ENCODE results near the gene CLCN6.

CLCN6 gene

DNA sequence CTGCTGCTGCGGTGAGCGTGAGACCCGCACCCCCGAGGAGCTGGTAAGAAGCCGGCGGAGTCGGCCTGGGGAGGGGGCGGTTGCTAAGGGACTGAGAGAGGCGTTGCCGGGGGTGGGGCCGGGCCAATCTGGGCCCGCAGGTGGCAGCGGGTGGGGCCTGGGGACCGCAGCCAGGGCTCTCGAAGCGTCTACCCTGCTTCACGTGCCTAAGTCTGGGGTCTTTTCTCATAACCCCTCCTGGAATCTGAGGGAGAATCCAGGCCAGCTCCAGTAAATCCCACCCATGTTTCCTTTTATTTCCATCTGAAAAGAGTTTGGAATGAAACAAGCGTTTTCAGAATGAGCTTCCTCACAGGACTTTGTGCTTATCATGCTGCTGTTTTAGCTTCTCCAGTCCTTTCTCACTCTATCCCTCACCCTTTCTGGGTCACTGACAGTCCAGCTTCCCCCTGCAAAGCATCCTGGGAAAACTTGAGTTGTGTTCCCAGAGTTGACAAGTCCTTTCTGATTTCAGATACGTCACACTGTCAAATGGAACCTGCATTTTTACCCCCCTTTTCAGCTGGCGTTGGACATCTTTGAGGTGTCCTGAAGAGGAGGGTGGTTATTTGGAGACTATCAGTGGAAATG, 431 bp downstream of the CLCN6 start:
- Histone ChIP-seq H3K9me3 (ENCODE audit: insufficient read depth, low read depth, low read length) (peaks cover 2% of the 10 kb centered on the region), H3K9ac (ENCODE audit: low read length) (peak overlapping the region; percentile 80), H4K12ac (ENCODE audit: low read depth, low read length) (peak overlapping the region; percentile 96), H3K4me2 (ENCODE audit: low read length) (peak overlapping the region; percentile 66), H4K91ac (ENCODE audit: low read depth, low read length) (peak overlapping the region; percentile 97), H3K23ac (ENCODE audit: low read length) (no peak overlapping the region), H2AFZ (ENCODE audit: insufficient read depth, low read length, poor library complexity) (peak overlapping the region; percentile 95), H3K4ac (ENCODE audit: low read depth, low read length) (peak overlapping the region; percentile 93), H2BK5ac (ENCODE audit: low read depth, low read length, poor library complexity) (peak overlapping the region; percentile 98), H2AK5ac (ENCODE audit: low read length) (peak overlapping the region; percentile 49), H3K14ac (ENCODE audit: low read length) (peak overlapping the region; percentile 96), H3K36me3 (ENCODE audit: control insufficient read depth in 1 of 2, insufficient read depth in 2 of 2, low read length in 2 of 2) (peaks cover 14 to 19% of the 10 kb centered on the region in 2 experiments), H3K4me3 (ENCODE audit: low read depth, low read length) (peak overlapping the region; percentile 94), H3K27me3 (ENCODE audit: insufficient read depth, low read length) (no peaks in the 10 kb centered on the region), H3K4me1 (ENCODE audit: control insufficient read depth in 1 of 2, insufficient read depth in 2 of 2, low read length in 2 of 2) (peaks cover 24 to 25% of the 10 kb centered on the region in 2 experiments), H3K27ac (ENCODE audit: low read depth, low read length) (peak overlapping the region; percentile 97), H2BK120ac (ENCODE audit: insufficient read depth, low read length, poor library complexity) (peak overlapping the region; percentile 96), H3K79me1 (ENCODE audit: low read length) (peaks cover 29% of the 10 kb centered on the region), H2BK12ac (ENCODE audit: low read length) (peak overlapping the region; percentile 46), H3K79me2 (ENCODE audit: control insufficient read depth, insufficient read depth, low read length, poor library complexity) (peaks cover 14% of the 10 kb centered on the region), H4K8ac (ENCODE audit: low read depth, low read length) (peak overlapping the region; percentile 98), H3K18ac (ENCODE audit: low read length) (peak overlapping the region; percentile 98)
- WGBS (ENCODE audit: extremely low coverage, insufficient coverage, insufficient read length): no CpG with 5 or more reads among the region's 20 CpGs
- peak in 1 of 2 donors; percentile 65 for DNase-seq

DNA sequence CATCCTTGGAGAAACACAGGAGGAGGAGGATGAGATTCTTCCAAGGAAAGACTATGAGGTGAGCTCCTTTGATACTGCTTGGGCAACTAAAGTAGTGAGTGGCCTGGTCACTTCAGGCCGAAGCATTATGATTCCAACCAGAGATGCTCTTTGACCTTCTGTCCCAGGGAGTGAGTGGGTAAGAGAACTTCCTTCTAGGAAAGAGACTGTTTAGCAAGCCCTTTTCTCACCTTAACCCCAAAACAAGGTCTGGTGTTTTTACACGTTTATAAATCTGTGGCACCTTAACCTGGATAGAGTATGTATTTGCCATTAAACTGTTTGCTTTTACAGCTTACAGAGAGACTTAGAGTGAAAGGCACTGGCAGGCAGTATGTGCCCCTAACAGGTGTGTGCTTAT, 1.1 kb downstream of the CLCN6 start:
- H3K4me2 ChIP-seq (ENCODE audit: low read length): peak overlapping the region; percentile 66
- H3K79me2 ChIP-seq (ENCODE audit: control insufficient read depth, insufficient read depth, low read length, poor library complexity): peaks cover 14% of the 10 kb centered on the region
- no peaks in the 10 kb centered on the region for H3K27me3 ChIP-seq (ENCODE audit: insufficient read depth, low read length)
- H2AK5ac ChIP-seq (ENCODE audit: low read length): no peak overlapping the region
- no peak overlapping the region for H3K18ac ChIP-seq (ENCODE audit: low read length)
- peaks cover 2% of the 10 kb centered on the region for H3K9me3 ChIP-seq (ENCODE audit: insufficient read depth, low read depth, low read length)
- no peak overlapping the region for H2BK120ac ChIP-seq (ENCODE audit: insufficient read depth, low read length, poor library complexity)
- no peak overlapping the region for H4K91ac ChIP-seq (ENCODE audit: low read depth, low read length)
- H3K4me1 ChIP-seq (ENCODE audit: control insufficient read depth in 1 of 2, insufficient read depth in 2 of 2, low read length in 2 of 2): peaks cover 24 to 25% of the 10 kb centered on the region in 2 experiments
- H3K36me3 ChIP-seq (ENCODE audit: control insufficient read depth in 1 of 2, insufficient read depth in 2 of 2, low read length in 2 of 2): peaks cover 19 to 25% of the 10 kb centered on the region in 2 experiments
- H3K9ac ChIP-seq (ENCODE audit: low read length): no peak overlapping the region
- H3K23ac ChIP-seq (ENCODE audit: low read length): no peak overlapping the region
- H3K4ac ChIP-seq (ENCODE audit: low read depth, low read length): peak overlapping the region; percentile 93
- no peak overlapping the region for H4K8ac ChIP-seq (ENCODE audit: low read depth, low read length)
- H3K14ac ChIP-seq (ENCODE audit: low read length): no peak overlapping the region
- H2AFZ ChIP-seq (ENCODE audit: insufficient read depth, low read length, poor library complexity): no peak overlapping the region
- H3K4me3 ChIP-seq (ENCODE audit: low read depth, low read length): no peak overlapping the region
- peaks cover 29% of the 10 kb centered on the region for H3K79me1 ChIP-seq (ENCODE audit: low read length)
- H2BK12ac ChIP-seq (ENCODE audit: low read length): no peak overlapping the region
- no peak overlapping the region for H4K12ac ChIP-seq (ENCODE audit: low read depth, low read length)
- DNase-seq: no peak
- WGBS (ENCODE audit: extremely low coverage, insufficient coverage, insufficient read length): no CpG with 5 or more reads among the region's 2 CpGs
- no peak overlapping the region for H3K27ac ChIP-seq (ENCODE audit: low read depth, low read length)
- no peak overlapping the region for H2BK5ac ChIP-seq (ENCODE audit: low read depth, low read length, poor library complexity)

DNA sequence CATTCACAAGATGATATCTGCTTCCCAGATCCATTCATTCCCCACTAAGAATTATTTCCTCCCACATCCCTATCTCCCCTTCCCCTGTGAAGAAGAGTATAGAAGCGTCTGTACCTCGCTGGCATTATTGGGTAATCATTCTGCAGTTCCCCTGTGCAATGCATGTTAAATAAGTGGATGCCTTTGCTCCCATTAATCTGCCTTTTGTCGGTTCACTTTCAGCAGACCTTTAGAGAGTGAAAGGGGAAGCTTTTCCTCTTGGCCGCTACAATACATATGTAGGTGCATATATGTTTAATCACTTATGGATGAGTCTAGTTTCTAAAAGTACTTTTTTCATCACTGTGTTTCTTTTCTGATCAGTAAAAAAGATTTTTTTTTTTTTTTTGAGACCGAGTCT, 7.0 kb downstream of the CLCN6 start:
- Histone ChIP-seq H3K4me2 (ENCODE audit: low read length) (no peak overlapping the region), H2BK12ac (ENCODE audit: low read length) (no peak overlapping the region), H2BK5ac (ENCODE audit: low read depth, low read length, poor library complexity) (no peak overlapping the region), H3K18ac (ENCODE audit: low read length) (no peak overlapping the region), H3K79me2 (ENCODE audit: control insufficient read depth, insufficient read depth, low read length, poor library complexity) (no peaks in the 10 kb centered on the region), H3K4me1 (ENCODE audit: control insufficient read depth in 1 of 2, insufficient read depth in 2 of 2, low read length in 2 of 2) (peaks cover 0 to 3% of the 10 kb centered on the region in 2 experiments), H3K4ac (ENCODE audit: low read depth, low read length) (no peak overlapping the region), H4K91ac (ENCODE audit: low read depth, low read length) (no peak overlapping the region), H3K9me3 (ENCODE audit: insufficient read depth, low read depth, low read length) (no peaks in the 10 kb centered on the region), H2AFZ (ENCODE audit: insufficient read depth, low read length, poor library complexity) (no peak overlapping the region), H3K4me3 (ENCODE audit: low read depth, low read length) (no peak overlapping the region), H3K27me3 (ENCODE audit: insufficient read depth, low read length) (no peaks in the 10 kb centered on the region), H4K12ac (ENCODE audit: low read depth, low read length) (no peak overlapping the region), H3K79me1 (ENCODE audit: low read length) (no peaks in the 10 kb centered on the region), H3K9ac (ENCODE audit: low read length) (no peak overlapping the region), H3K27ac (ENCODE audit: low read depth, low read length) (no peak overlapping the region), H3K36me3 (ENCODE audit: control insufficient read depth in 1 of 2, insufficient read depth in 2 of 2, low read length in 2 of 2) (peaks cover 49 to 50% of the 10 kb centered on the region in 2 experiments), H3K23ac (ENCODE audit: low read length) (no peak overlapping the region), H3K14ac (ENCODE audit: low read length) (no peak overlapping the region), H4K8ac (ENCODE audit: low read depth, low read length) (no peak overlapping the region), H2BK120ac (ENCODE audit: insufficient read depth, low read length, poor library complexity) (no peak overlapping the region), H2AK5ac (ENCODE audit: low read length) (no peak overlapping the region)
- DNase-seq: no peak
- no CpG with 5 or more reads among the region's 5 CpGs for WGBS (ENCODE audit: extremely low coverage, insufficient coverage, insufficient read length)

DNA sequence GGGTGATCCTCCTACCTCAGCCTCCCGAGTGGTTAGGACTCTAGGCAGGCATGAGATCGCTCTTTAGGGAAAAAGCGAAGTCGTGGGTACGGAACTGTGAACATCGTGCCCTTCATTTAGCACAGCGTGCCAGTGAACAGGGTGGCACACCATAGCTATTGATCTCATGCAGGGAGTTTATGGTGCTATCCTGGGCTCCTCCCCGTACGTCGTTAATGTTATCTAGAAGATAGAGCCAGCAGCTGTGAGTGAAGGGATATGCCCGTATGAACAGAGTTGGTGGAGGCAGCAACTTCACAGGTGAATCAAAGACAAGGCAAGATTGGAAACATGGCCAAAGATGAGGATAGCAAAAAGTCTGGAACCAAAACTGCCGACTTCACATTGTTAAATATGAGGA, 11.2 kb downstream of the CLCN6 start:
- H3K9me3 ChIP-seq (ENCODE audit: insufficient read depth, low read depth, low read length): no peaks in the 10 kb centered on the region
- H3K4ac ChIP-seq (ENCODE audit: low read depth, low read length): no peak overlapping the region
- DNase-seq: no peak
- no peak overlapping the region for H4K8ac ChIP-seq (ENCODE audit: low read depth, low read length)
- WGBS (ENCODE audit: extremely low coverage, insufficient coverage, insufficient read length): no CpG with 5 or more reads among the region's 12 CpGs
- no peak overlapping the region for H3K18ac ChIP-seq (ENCODE audit: low read length)
- no peak overlapping the region for H2AK5ac ChIP-seq (ENCODE audit: low read length)
- no peak overlapping the region for H3K23ac ChIP-seq (ENCODE audit: low read length)
- H2BK12ac ChIP-seq (ENCODE audit: low read length): no peak overlapping the region
- no peak overlapping the region for H3K4me3 ChIP-seq (ENCODE audit: low read depth, low read length)
- no peak overlapping the region for H4K12ac ChIP-seq (ENCODE audit: low read depth, low read length)
- H3K4me2 ChIP-seq (ENCODE audit: low read length): no peak overlapping the region
- no peak overlapping the region for H4K91ac ChIP-seq (ENCODE audit: low read depth, low read length)
- no peaks in the 10 kb centered on the region for H3K79me1 ChIP-seq (ENCODE audit: low read length)
- no peaks in the 10 kb centered on the region for H3K79me2 ChIP-seq (ENCODE audit: control insufficient read depth, insufficient read depth, low read length, poor library complexity)
- peaks cover 1 to 2% of the 10 kb centered on the region in 2 experiments for H3K4me1 ChIP-seq (ENCODE audit: control insufficient read depth in 1 of 2, insufficient read depth in 2 of 2, low read length in 2 of 2)
- H2AFZ ChIP-seq (ENCODE audit: insufficient read depth, low read length, poor library complexity): no peak overlapping the region
- no peak overlapping the region for H2BK5ac ChIP-seq (ENCODE audit: low read depth, low read length, poor library complexity)
- H3K27ac ChIP-seq (ENCODE audit: low read depth, low read length): no peak overlapping the region
- H3K36me3 ChIP-seq (ENCODE audit: control insufficient read depth in 1 of 2, insufficient read depth in 2 of 2, low read length in 2 of 2): peaks cover 31 to 37% of the 10 kb centered on the region in 2 experiments
- no peak overlapping the region for H3K9ac ChIP-seq (ENCODE audit: low read length)
- H2BK120ac ChIP-seq (ENCODE audit: insufficient read depth, low read length, poor library complexity): no peak overlapping the region
- no peaks in the 10 kb centered on the region for H3K27me3 ChIP-seq (ENCODE audit: insufficient read depth, low read length)
- no peak overlapping the region for H3K14ac ChIP-seq (ENCODE audit: low read length)

Measured in trophoblast cell (in vitro differentiated cells and primary cell).